LoVo (cell line): ENCODE results near the gene ANAPC2.
A peak's percentile ranks its signal among the peaks of the same experiment; 100 is the strongest.

ENCODE experiments used
- DNase-seq: peaks from one replicate; pipeline ENCODE4 v3.0.0-alpha.2; 2016; ENCODE audit warnings: low spot score

The ANAPC2 gene

GRCh38 chr9:137227054-137227852, 38.9 kb upstream of the ANAPC2 start, which contains the start of gene RNF224:
Gene RNF224, plus strand, starts transcription at chr9:137227502. Its CDS starts 834 bp downstream, at chr9:137228336.
- DNase-seq = peak; percentile 83

DNA sequence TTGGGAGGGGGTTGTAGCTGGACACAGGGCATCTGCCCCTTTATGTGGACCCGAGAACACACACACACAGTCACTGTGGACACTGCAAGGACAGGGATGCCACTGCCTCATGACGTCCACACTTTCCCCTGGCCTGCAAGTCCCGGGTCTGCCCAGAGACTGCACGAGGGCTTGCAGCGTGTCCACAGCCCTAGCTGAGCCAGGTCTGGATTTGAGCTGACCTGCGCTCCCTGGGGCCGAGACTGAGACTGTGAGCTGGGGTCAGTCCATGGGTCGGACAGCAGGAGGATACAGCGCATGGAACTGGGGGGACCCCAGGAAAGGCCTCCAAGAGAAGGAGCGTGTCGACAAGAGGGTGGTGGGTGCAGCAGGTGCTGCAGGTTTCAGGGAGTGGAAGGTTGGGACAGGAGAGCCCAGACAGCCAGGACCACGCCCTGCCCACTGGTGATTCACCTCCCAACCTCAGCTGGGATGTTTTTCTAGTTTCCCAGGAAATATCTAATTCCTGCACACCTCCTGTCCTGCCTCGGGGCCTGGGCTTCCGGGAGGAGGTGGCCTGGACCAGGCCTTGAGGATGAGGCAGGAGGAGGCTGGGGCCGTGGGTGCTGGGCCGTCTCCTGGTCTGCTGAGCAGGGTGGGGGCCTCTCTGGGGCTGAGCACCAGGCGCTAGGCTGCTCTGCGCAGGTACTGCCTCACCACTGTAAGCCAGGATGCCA, 38.1 kb upstream of the ANAPC2 start:
- peak; percentile 67 for DNase-seq

- DNase-seq = no peak
Observed at GRCh38 chr9:137225699-137226331, 37.5 kb upstream of the ANAPC2 start.

DNA sequence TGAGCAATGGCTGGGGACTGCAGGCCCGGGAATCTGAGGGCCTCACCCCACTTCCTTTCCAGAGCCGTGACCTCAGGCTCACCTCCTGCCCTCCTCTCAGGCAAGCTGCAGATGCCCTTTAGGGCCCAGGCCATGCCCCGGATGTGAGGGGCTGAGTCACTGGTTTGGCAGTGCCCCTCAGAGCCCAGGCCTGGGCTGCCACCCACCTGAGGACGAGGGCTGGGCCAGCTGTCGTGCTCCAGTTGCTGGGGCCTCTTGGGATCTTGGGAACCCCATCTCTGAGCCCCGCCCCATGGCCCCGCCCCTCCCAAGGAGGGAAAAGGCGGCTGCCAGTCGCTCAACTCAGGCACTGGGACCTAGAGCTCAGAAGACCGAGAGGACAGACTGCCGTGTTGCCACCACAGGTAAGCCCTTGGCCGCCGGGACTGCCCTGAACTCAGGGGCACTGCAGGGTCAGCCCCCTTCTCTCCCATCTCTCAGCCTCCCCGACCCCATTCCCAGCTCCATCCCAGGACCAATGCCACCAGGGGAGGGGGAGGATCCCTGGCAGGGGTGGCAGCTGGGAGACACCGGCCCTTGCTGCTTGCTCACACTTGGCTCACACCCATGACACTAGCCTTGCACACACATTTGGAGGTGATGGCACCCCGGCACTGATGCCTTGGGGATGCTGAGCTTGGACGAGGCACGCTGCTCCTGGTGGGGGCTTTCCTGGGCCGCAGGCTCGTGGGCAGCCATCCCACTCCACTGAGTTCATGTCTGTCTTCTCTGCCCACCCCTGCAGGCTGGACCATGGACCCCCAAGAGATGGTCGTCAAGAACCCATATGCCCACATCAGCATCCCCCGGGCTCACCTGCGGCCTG, 36.7 kb upstream of the ANAPC2 start, which contains the start of gene CYSRT1:
Gene CYSRT1, plus strand, starts transcription at position 345 of the 865 bp plus-strand sequence. Its CDS starts 448 bp downstream, at position 793.
- DNase-seq = peak; percentile 37

GRCh38 chr9:137223078-137223970, 35.0 kb upstream of the ANAPC2 start:
- peak; percentile 98 for DNase-seq

DNA sequence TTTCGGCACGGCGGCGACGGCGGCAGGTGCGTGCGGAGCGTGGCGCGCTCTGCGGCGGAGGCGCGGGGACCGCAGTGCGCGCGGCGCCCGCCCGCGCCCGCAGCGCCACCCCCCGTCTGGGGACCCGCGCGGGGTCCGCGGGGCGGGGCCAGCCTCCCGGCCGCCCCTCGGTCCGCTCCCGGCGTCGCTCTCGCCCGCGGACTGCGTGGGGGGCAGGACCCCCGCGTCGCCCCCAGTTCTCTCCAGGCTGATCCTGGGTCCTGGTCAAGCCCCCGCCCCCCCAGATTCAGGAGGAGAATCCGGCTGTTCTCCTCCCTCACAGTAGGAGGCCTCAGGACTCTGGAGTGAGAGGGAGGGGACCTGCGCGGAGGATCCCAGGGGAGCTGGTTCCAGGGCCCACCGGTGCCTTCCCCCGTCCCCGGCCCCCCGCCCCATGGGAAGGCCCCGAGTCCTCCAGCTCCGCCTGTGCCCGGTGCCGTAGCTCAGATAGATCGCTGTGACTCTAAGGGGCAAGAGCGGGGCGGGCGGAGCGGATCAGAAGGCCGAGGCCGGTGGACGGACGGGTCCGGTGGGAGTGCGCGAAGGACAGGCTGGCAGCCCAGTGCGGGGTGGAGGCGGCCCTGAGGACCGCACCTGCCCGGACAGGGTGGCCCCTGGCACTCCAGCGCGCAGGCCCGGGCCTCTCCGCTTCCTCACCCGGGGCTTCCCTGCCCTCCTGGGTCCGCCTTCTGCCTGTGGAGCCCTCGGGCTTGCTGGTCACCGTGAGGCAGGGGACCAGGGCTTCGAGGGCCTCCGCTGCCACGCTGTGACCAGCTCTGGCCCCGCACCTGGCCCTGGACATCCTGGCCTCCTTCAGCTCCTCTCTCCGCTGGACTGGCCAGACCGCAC, 34.1 kb upstream of the ANAPC2 start, which contains the start of gene RNF208:
Gene RNF208, minus strand, starts transcription at position 51 of the 888 bp plus-strand sequence. CDS start 1,028 bp downstream, outside the sequence.
- DNase-seq = peak; percentile 19

DNA sequence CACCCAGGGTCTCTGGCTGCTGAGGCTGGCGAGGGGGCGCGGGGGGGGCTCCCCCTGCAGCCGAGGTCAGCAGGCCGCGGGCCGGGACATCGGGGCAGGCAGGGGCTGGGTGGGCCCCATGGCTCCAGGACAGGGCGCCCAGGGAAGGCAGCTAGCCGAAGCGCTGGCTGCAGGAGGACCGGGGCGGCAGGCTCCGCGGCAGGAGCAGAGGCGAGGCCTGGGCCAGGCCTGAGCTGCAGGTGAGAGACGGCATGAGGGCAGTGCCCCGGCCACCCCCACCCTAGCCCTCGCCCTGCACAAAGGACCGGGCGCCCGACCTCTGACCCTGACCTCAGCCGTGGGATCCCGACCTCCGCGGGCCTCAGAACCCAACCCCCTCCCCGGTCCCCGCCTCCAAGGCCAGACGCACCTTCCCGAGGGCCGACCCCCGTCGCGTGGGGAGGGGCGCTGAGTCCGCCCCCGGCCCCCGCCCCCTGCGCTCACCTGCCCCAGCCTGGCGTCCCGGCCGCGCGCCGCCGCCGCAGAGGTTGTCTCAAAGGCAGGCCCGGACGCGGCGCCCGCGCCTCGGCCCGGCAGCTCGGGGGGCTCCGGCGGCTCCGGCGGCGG, 33.2 kb upstream of the ANAPC2 start:
- no peak for DNase-seq

GRCh38 chr9:137221095-137221505, 32.7 kb upstream of the ANAPC2 start:
- no peak for DNase-seq

DNA sequence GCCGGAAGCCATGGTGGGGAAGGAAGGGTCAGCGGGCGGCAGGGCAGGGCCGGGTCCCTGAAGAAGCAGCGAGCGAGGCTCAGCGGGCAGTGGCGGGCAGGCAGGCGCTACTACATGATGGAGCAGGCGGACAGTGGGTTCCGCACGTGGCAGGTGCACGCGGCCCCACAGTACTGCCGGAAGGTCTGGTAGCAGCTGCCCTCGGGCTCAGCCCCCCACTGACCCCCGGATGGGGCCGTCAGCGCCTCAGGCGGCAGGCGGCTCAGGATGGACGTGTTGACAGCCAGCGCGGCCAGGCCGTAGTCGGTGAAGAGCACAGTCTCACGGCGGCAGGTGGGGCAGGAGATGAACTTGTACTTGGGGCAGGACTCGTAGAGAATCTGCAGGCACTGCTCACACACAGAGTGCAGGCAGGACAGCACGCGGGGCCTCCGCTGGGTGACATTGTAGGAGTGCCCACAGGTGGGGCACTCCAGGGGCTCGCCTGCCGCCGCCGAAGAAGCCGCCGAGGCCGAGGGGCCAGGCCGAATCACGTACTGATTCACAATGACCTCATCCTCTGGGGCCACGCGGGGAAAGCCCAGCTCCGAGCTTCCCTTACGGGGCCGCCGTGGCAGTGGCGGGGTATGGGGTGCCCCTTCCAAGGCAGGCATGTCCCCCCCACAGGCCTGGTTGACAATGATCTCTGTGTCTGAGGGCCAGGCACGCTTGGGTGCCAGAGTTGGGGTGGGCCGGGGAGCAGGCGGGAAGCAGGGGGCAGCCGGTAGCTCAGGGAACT, 32.1 kb upstream of the ANAPC2 start:
- no peak for DNase-seq

DNA sequence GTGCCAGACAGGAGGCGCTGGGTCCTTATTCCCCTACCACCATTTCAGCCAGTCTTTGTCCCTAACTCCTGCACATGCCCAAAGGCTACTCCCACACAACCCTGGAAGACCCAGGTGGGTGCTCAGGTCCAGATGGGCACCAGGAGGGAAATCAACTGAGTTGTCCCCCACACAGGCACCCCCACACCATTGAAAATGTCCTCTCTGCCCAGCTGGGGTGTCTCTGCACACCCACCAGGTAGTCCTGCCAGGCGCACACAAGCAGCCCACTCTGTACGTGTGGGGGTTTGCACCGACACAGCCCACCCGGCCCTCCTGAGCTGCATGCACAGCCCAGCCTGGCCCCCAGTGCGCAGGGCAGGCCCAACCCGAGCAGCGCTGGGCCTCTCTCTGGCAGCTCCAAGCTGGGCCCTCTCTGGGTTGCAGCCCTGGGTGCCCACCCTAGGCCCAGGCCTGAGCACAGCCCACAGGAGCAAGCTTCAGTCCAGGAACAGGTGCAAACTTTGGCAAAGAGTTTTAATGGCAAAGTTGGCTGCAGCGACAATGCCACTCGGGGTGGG, 31.5 kb upstream of the ANAPC2 start:
- DNase-seq = no peak

DNA sequence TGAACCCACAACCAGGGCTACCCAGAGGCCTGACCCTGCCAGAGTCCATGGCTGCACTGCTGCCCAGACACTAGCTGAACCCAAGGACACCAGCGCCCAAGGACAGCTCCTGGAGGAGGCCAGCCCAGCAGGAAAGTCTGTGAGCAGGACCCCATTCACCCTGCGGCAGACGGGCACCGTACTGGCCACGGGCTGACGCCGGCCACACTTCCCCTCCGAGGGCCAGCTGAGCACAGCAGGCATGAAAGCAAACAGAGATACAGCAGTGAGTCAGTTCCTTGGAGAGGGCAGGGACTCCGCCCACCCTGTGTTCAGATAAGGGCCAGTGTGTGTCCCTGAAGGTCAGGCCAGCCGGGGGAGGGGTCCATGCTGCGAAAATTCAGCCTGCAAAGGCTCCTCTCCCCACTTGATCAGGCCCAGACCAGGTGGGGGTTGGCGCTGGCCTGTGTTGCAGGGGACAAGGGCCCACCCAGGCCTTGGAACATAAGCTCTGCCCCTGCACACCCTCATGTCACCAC, 30.5 kb upstream of the ANAPC2 start:
- DNase-seq = peak; percentile 30

- DNase-seq = no peak
Observed at GRCh38 chr9:137218212-137218753, 29.9 kb upstream of the ANAPC2 start.

GRCh38 chr9:137217276-137218211, 29.2 kb upstream of the ANAPC2 start:
- DNase-seq = peak; percentile 45

DNA sequence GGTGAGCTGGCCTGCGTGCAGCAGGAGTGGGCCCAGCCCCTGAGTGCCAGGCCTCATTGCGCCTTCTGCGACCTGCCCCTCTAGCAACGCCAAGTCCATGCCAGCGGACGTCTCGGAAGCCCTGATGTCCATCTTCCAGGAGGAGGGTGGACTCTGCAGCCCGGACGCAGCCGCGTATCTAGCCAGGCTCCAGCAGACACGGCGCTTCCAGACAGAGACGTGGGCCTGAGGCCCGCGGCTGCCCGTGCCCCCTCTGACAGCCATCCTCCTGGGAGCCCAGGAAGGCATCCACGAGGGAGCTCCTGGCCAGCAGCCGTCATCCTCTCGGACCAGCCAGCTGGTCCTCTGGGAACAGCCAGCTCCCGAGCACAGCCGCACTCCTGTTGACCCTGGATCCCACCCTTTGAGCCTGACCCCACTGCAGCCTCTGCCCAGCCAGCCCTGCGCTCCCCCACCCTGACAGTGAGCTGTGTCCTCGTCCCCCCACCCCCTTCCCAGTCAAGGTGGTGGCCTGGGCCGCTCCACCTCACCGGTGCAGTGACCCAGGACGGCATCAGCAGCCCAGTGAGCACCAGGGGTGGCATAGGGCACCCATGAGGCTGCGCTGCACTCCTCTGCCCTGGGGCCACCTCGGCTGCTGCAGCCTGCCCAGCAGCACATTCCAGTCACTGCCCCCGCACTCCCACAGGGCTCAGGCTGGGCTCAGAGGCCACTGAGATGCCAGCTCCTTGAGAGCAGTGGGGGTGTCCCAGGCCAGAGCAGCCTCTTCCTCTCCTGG, 28.0 kb upstream of the ANAPC2 start:
- no peak for DNase-seq
